Fibroblast of villous mesenchyme (primary cell): ENCODE data around the gene LSM3. TPM values are rescaled to one million over a fixed set of nuclear protein-coding genes. Genes with fewer than 3 reads are reported as not detected.

Experiments
- DNase-seq: peaks from one replicate; pipeline ENCODE4 v3.0.0-alpha.2; 2010; ENCODE audit warnings: low read depth
- H3K4me3 ChIP-seq: 2 replicates; pipeline ENCODE4 v1.5.1; 2011; ENCODE audit warnings: low read depth, mild to moderate bottlenecking, low read length
- CTCF ChIP-seq: IDR thresholded peaks from 2 replicates; pipeline ENCODE4 v1.5.1; 2012; ENCODE audit warnings: low read depth, mild to moderate bottlenecking, low read length; ENCODE audit not compliant: insufficient read depth
- total RNA-seq: library from RNA; depleted of rRNA; stranded (reverse); fragments of >200 nt; gene quantifications from 2 replicates; pipeline ENCODE4 v1.2.3, GENCODE V29; 2012

Gene LSM3
- total RNA-seq, 1 donor: 7.3 TPM

GRCh38 chr3:14133188-14133800, 45.3 kb upstream of the LSM3 start:
- no peak for TF ChIP-seq CTCF
- H3K4me3 ChIP-seq: no peak overlapping the region
- DNase-seq: no peak

- H3K4me3 ChIP-seq: no peak overlapping the region
- no peak for DNase-seq
- no peak for TF ChIP-seq CTCF
These were observed 44.7 kb upstream of the LSM3 start for GRCh38 chr3:14133876-14134275.

GRCh38 chr3:14134291-14134690, 44.3 kb upstream of the LSM3 start:
- H3K4me3 ChIP-seq: no peak overlapping the region
- DNase-seq: no peak
- no peak for TF ChIP-seq CTCF

- TF ChIP-seq CTCF: no peak
- H3K4me3 ChIP-seq: no peak overlapping the region
- DNase-seq: no peak
These were observed 43.0 kb upstream of the LSM3 start for GRCh38 chr3:14135581-14135980.

- DNase-seq: no peak
These were observed 41.6 kb upstream of the LSM3 start for GRCh38 chr3:14137004-14137403.

GRCh38 chr3:14137445-14137844, 41.2 kb upstream of the LSM3 start:
- no peak overlapping the region for H3K4me3 ChIP-seq
- DNase-seq: no peak
- no peak for TF ChIP-seq CTCF

More at GRCh38 chr3:14137004-14137403, 41.6 kb upstream of the LSM3 start:
- H3K4me3 ChIP-seq: no peak overlapping the region
- no peak for TF ChIP-seq CTCF

GRCh38 chr3:14138109-14138877, 40.3 kb upstream of the LSM3 start:
- TF ChIP-seq CTCF: no peak
- H3K4me3 ChIP-seq: no peak overlapping the region
- no peak for DNase-seq
